ENCODE measurements around the gene PTCD1.

GRCh38 chr7:99381664-99382075 lies 56.9 kb downstream of the PTCD1 start:
- TF ChIP-seq EZH2 (IDR thresholded peaks at IDR 0.05; ENCODE audit: insufficient read depth, poor library complexity, severe bottlenecking) (no peak), EZH2phosphoT487 (IDR thresholded peaks at IDR 0.05; ENCODE audit: insufficient read depth, low read depth) (no peak)

All from GM23248 (cell line).